Non-pigmented ciliary epithelial cell (primary cell): Measurements from ENCODE around the gene ABLIM3.

ENCODE experiments used
- DNase-seq: peaks from one replicate; pipeline ENCODE4 v3.0.0-alpha.2; 2010; ENCODE audit warnings: low read depth

The ABLIM3 gene

GRCh38 chr5:149309354-149309753 lies 168.1 kb downstream of the ABLIM3 start:
- no peak for DNase-seq
